Esophagus squamous epithelium (tissue), 5 donors: ENCODE results near the gene DBN1. TPM values are rescaled to one million over a fixed set of nuclear protein-coding genes. Genes with fewer than 3 reads are reported as not detected.

ENCODE experiments used
- DNase-seq: peaks from one replicate; lab custom pipeline; 2025; lab: John Stamatoyannopoulos, UW
- H3K27ac ChIP-seq, 4 donors: fragments of 200-600 bp; sonication (generic); one replicate each; pipeline ENCODE4 v1.5.1; 2016 to 2019; ENCODE audit warnings: mild to moderate bottlenecking in 1 of 4
- H3K27me3 ChIP-seq, 4 donors: fragments of 200-600 bp; sonication (generic); 1 replicate in 3 of 4; 2 replicates in 1 of 4; pipeline versions ENCODE4 v1.5.1 to v1.6.0; 2017 to 2021; ENCODE audit warnings: antibody characterized with exemption in 1 of 4
- H3K36me3 ChIP-seq, 3 donors: fragments of 200-600 bp; sonication (generic); one replicate each; pipeline ENCODE4 v1.5.1; 2016 to 2019
- H3K4me1 ChIP-seq, 3 donors: fragments of 200-600 bp; sonication (generic); one replicate each; pipeline ENCODE4 v1.5.1; 2017 to 2019
- H3K4me3 ChIP-seq, 4 donors: fragments of 200-600 bp; sonication (generic); 1 replicate in 3 of 4; 2 replicates in 1 of 4; pipeline ENCODE4 v1.5.1; 2016 to 2019; ENCODE audit warnings: mild to moderate bottlenecking in 2 of 4, moderate library complexity in 1 of 4
- H3K9me3 ChIP-seq, 3 donors: fragments of 200-600 bp; sonication (generic); one replicate each; pipeline ENCODE4 v1.5.1; 2016 to 2019
- POLR2A ChIP-seq, 4 donors: fragments of 450-650 bp; IDR thresholded peaks; one replicate each; pipeline ENCODE4 v1.6.1; 2017; ENCODE audit warnings: antibody characterized with exemption in 4 of 4, mild to moderate bottlenecking in 4 of 4, moderate library complexity in 3 of 4
- WGBS, 2 donors: methylation state at CpG; one replicate each; pipeline ENCODE4 v1.1.5; 2018; 5-methylcytosine and 5-hydroxymethylcytosine counted together
- intact Hi-C: fragments of 100-400 bp; cut with DNase I; formaldehyde crosslinking; loops from one replicate; pipeline ENCODE4 v1.15.0; 2022
- total RNA-seq, 4 donors: library from RNA; depleted of rRNA; stranded (reverse); fragments of >200 nt; gene quantifications; one replicate each; pipeline ENCODE4 v1.1.0, GENCODE V29; 2016
- TF ChIP-seq, protein P1 (sequence below), 6 experiments: fragments of 450-650 bp in 4 of 6; fragments of 200-600 bp in 2 of 6; sonication (generic) in 2 of 6; IDR thresholded peaks; one replicate each; pipeline ENCODE4 v1.5.1; 2016 to 2019; ENCODE audit warnings: antibody characterized with exemption in 6 of 6, mild to moderate bottlenecking in 4 of 6, moderate library complexity in 4 of 6
- donor health status: DM: yes; HTN: yes; CAD: no.

The DBN1 gene
- total RNA-seq, 4 donors from 2014 or later: 11.9 to 51.1 (median 27.2) TPM

DNA sequence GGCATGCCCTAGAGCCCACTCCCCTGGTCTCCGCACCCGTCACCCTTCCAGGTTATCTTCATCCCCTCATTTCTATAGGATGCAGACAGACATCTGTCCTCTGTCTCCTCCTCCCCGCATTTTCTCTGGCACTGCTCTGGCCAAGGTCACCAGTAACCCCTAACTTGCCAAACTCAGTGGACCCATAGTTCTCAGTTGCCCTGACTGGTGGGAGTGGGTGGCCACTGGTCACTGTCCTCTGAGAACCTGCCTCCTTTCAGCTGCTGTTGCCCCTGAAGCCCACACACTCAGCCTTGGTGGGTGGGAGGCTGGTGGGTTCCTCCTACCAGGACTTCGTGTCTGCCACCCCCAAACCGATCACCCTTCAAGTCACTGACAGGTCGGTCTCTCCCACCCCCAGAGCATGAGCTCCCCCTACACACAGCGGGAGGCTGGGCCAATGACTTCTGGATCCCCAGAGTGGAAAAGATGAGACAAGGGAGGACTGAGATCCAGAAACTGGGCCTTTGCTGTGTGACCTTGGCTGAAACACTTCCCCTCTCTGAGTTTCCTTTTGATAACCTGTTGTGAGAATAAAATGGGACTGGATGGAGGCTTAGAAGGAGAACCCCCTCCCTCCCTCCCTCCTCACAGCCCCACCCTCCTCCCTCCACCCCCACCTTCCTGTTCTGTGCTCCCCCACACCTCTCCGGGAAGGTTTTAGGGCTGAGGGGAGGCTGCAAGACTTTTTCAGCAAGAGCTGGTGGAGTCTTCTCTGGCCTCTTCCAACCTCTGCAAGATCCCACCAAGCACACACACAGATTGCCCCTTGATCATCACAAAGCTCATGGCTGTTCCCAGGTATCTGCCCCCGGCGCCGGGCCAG, 2.4 kb upstream of the DBN1 start:
- peak overlapping the region in 2 of 4 donors; percentile 72 to 75 for H3K27ac ChIP-seq

DNA sequence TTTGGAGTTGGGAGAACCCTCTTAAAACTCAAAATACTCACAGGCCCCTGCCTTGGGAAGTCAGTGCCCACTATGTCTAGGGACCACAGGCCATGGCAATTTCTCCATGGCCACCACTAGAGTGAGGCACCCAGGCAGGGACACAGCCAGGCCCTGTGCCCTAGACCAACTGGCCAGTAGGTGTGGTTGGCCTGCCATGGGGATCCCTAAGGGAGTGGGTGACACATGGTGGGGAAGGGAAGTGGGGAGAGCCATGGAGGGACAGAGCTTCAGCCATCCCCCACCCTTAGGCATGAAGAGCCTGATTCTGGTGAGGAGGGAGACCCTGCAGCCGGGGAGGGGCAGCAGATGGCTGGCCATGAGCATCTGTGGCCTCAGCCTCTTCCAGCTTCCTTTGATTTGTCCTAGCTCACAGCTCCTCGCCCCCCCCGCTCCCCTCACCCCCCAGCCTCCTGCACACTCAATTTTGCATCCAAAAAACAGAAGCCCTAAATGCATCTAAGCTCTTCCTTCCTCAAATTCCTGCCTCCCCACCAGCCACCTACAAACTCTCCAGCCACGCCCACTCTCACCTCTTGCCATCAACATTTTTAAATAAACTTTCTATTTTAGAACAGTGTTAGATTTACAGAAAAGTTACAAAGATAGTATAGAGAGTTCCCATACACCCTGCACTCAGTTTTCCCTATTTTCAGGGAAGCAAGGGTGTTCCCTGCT, 1.6 kb upstream of the DBN1 start:
- H3K4me1 ChIP-seq: peaks cover 32 to 96% (median 38%) of the 10 kb centered on the region in 3 donors
- no peak for TF ChIP-seq POLR2A (IDR thresholded peaks at IDR 0.05)
- TF ChIP-seq, protein P1, sequence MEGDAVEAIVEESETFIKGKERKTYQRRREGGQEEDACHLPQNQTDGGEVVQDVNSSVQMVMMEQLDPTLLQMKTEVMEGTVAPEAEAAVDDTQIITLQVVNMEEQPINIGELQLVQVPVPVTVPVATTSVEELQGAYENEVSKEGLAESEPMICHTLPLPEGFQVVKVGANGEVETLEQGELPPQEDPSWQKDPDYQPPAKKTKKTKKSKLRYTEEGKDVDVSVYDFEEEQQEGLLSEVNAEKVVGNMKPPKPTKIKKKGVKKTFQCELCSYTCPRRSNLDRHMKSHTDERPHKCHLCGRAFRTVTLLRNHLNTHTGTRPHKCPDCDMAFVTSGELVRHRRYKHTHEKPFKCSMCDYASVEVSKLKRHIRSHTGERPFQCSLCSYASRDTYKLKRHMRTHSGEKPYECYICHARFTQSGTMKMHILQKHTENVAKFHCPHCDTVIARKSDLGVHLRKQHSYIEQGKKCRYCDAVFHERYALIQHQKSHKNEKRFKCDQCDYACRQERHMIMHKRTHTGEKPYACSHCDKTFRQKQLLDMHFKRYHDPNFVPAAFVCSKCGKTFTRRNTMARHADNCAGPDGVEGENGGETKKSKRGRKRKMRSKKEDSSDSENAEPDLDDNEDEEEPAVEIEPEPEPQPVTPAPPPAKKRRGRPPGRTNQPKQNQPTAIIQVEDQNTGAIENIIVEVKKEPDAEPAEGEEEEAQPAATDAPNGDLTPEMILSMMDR (IDR thresholded peaks at IDR 0.05): no peak
- H3K4me3 ChIP-seq: no peak overlapping the region
- intact Hi-C loops: no loop called here
- DNase-seq: no peak
- no peaks in the 10 kb centered on the region for H3K9me3 ChIP-seq
- peak overlapping the region in 3 of 4 donors; percentile 80 to 91 (median 89) for H3K27ac ChIP-seq
- no peaks in the 10 kb centered on the region for H3K27me3 ChIP-seq
- H3K36me3 ChIP-seq: no peaks in the 10 kb centered on the region
- WGBS, 2 donors: 35 to 40% methylated on average over 2 to 4 of the region's 4 CpGs

More for the DNA sequence above, 2.4 kb upstream of the DBN1 start:
- TF ChIP-seq, protein P1 (IDR thresholded peaks at IDR 0.05): no peak
- no peak for TF ChIP-seq POLR2A (IDR thresholded peaks at IDR 0.05)
- no peaks in the 10 kb centered on the region for H3K27me3 ChIP-seq
- WGBS, 2 donors: 65 to 67% methylated on average over 8 to 9 of the region's 11 CpGs
- H3K36me3 ChIP-seq: no peaks in the 10 kb centered on the region
- H3K9me3 ChIP-seq: no peaks in the 10 kb centered on the region
- peaks cover 29 to 92% (median 37%) of the 10 kb centered on the region in 3 donors for H3K4me1 ChIP-seq
- no peak overlapping the region for H3K4me3 ChIP-seq
- no peak for DNase-seq
- intact Hi-C loops: no loop called here

DNA sequence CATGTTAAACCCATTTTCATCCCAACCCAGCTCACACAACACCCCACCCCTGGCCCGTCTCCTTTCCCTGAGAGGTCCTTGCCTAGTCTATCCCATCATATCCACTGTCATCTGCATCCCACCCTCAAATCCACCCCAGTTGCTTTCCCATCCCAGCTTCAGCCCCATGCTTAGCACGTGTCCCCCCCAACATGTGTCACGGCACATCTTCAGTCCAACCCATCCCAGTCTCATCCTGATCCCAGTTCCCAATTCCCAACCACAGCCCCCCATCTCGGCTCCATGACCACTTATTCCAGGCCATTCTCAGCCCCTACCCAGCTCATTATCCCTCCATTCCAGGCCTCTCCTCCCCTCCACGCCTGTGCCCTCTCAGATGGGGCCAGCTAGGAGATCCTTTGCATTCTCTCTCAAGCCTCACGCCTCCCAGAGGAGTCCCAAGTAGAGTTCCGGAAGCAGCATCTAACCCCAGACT, 605 bp upstream of the DBN1 start:
- Histone ChIP-seq H3K4me1 (peaks cover 31 to 96% (median 32%) of the 10 kb centered on the region in 3 donors), H3K4me3 (peak overlapping the region in 3 of 4 donors; percentile 47 to 81 (median 81)), H3K27ac (peak overlapping the region; percentile 79 to 91 (median 84)), H3K36me3 (no peaks in the 10 kb centered on the region), H3K27me3 (no peaks in the 10 kb centered on the region), H3K9me3 (no peaks in the 10 kb centered on the region)
- no peak for TF ChIP-seq POLR2A (IDR thresholded peaks at IDR 0.05)
- WGBS, 2 donors: 51 to 52% methylated on average over 5 to 6 of the region's 7 CpGs
- no peak for DNase-seq
- intact Hi-C loops: no loop called here

DNA sequence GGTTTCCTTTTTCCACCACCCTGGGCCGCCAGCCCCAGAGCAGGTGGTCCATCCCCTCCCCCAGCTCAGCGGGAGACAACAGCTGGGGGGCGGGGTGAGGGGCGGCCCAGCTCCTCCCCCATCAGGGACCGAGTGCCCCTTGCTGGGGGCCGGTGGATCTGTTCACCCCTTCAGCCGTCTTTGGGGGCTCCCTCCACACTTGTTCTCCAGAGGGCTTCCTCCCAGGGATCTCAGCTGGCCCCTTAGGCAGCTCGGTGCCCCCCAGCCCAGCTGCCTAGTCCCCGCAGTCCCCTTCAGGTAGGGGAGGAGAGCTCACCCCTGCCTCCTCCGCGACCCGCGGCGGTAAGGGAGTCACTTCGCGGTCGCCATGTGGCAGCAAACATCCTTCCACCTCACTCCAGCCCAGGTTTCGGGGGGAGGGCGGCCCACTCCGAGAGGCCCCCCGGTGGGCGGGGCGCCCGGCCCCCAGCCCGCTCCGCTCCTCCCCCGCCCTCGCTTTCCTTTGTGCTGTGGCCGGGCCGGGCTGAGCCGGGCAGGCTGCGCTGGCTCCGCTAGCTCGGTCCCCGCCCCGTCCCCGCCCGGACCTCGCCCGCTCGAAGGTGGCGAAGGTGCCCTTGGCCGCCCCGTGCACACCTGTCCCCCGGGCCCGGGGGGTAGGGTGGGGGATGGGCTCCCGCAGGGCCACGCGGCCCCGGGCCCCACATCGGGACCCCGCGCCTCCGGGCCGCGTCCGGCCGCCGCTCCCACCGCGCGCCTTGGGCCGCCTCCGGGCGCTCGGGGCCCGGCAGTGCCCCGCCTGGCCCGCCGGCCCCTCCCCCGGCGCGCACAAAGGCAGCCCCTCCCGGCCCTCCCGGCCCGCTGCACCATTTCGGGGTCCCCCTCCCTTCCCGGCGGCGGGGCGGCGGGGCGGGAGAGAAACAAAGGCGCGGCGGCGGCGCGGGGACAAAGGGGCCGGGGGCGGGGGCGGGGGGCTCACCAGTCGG, 683 bp downstream of the DBN1 start:
- H3K9me3 ChIP-seq: no peaks in the 10 kb centered on the region
- DNase-seq: no peak
- WGBS, 2 donors: 0 to 6% methylated on average over 7 to 8 of the region's 93 CpGs
- peak overlapping the region; percentile 79 to 91 (median 84) for H3K27ac ChIP-seq
- peak overlapping the region; percentile 47 to 81 (median 76) for H3K4me3 ChIP-seq
- peaks cover 0 to 11% (median 0%) of the 10 kb centered on the region in 3 donors for H3K36me3 ChIP-seq
- peak in 1 of 4 donors; percentile 11 for TF ChIP-seq POLR2A (IDR thresholded peaks at IDR 0.05)
- TF ChIP-seq, protein P1 (IDR thresholded peaks at IDR 0.05): no peak
- no peaks in the 10 kb centered on the region for H3K27me3 ChIP-seq
- intact Hi-C loops: no loop called here
- peaks cover 21 to 91% (median 26%) of the 10 kb centered on the region in 3 donors for H3K4me1 ChIP-seq
